ENCODE data around the gene STRBP. TPM values are rescaled to one million over a fixed set of nuclear protein-coding genes. Genes with fewer than 3 reads are reported as not detected.
"Not testable (repeated sequence)": the region's sequence is repeated elsewhere in the genome, so short reads cannot be mapped to it uniquely, and the experiment has no call there.

STRBP gene
- total RNA-seq, 1 donor from 2014 or later: 9.1 TPM

DNA sequence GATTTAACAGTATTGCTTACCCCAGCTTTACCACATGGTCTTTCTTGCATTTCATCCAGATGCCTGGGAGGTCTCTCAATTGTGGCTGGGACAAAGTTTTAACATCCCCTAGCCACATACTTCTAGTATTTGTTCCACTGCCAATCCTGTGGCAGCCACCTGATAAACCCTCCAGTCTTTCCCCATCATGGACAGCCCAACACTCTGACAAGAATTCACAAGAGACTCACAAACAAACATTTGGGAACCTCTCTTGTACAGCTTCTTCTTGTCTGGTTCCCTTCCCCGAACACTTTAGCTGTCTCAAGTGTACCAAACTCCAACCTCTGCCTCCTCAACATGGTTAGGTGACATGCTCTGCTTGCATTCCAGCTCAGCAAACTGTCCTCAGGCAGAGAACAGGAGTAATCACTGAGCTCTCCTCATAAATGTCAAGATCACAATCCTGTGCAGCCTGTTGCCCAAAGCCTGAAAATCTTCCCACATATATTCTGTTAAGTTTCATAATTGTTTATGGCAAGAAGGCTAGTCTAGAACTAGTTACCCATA lies 59.7 kb downstream of the STRBP start:
- intact Hi-C loops (cut with DNase I): no loop called here
- Histone ChIP-seq H3K4me3 (no peak overlapping the region), H3K36me3 (no peaks in the 10 kb centered on the region), H3K27ac (no peak overlapping the region), H3K4me1 (peaks cover 11% of the 10 kb centered on the region), H3K9me3 (no peaks in the 10 kb centered on the region), H3K27me3 (no peaks in the 10 kb centered on the region)
- TF ChIP-seq POLR2AphosphoS5 (IDR thresholded peaks at IDR 0.05; ENCODE audit: insufficient read depth in 1 of 2, low read depth in 1 of 2) (no peak), CTCF (IDR thresholded peaks at IDR 0.05) (no peak), POLR2A (IDR thresholded peaks at IDR 0.05) (no peak)
- DNase-seq (ENCODE audit: extremely low spot score in 2 of 2): no peak

GRCh38 chr9:123206065-123206464 lies 62.3 kb downstream of the STRBP start:
- TF ChIP-seq CTCF (IDR thresholded peaks at IDR 0.05): no peak
- no peak for TF ChIP-seq POLR2A (IDR thresholded peaks at IDR 0.05)
- no peak for TF ChIP-seq POLR2AphosphoS5 (IDR thresholded peaks at IDR 0.05; ENCODE audit: insufficient read depth in 1 of 2, low read depth in 1 of 2)
- Histone ChIP-seq H3K4me3 (no peak overlapping the region), H3K4me1 (peaks cover 11% of the 10 kb centered on the region), H3K27me3 (no peaks in the 10 kb centered on the region), H3K9me3 (no peaks in the 10 kb centered on the region), H3K36me3 (no peaks in the 10 kb centered on the region), H3K27ac (no peak overlapping the region)
- intact Hi-C loops (cut with DNase I): no loop called here
- DNase-seq (ENCODE audit: extremely low spot score in 2 of 2): no peak

GRCh38 chr9:123201083-123201482 lies 67.3 kb downstream of the STRBP start:
- Histone ChIP-seq H3K4me1 (no peaks in the 10 kb centered on the region), H3K36me3 (no peaks in the 10 kb centered on the region), H3K9me3 (no peaks in the 10 kb centered on the region), H3K4me3 (no peak overlapping the region), H3K27me3 (no peaks in the 10 kb centered on the region), H3K27ac (no peak overlapping the region)
- no peak for DNase-seq (ENCODE audit: extremely low spot score in 2 of 2)
- no peak for TF ChIP-seq CTCF (IDR thresholded peaks at IDR 0.05)
- TF ChIP-seq POLR2AphosphoS5 (IDR thresholded peaks at IDR 0.05; ENCODE audit: insufficient read depth in 1 of 2, low read depth in 1 of 2): no peak
- no peak for TF ChIP-seq POLR2A (IDR thresholded peaks at IDR 0.05)
- intact Hi-C loops (cut with DNase I): no loop called here

GRCh38 chr9:123200469-123200868 lies 67.9 kb downstream of the STRBP start:
- H3K27ac ChIP-seq; H3K4me3 ChIP-seq; intact Hi-C loops (cut with DNase I); H3K4me1 ChIP-seq; DNase-seq (ENCODE audit: extremely low spot score in 2 of 2); H3K27me3 ChIP-seq; H3K9me3 ChIP-seq; H3K36me3 ChIP-seq: not testable (repeated sequence)

DNA sequence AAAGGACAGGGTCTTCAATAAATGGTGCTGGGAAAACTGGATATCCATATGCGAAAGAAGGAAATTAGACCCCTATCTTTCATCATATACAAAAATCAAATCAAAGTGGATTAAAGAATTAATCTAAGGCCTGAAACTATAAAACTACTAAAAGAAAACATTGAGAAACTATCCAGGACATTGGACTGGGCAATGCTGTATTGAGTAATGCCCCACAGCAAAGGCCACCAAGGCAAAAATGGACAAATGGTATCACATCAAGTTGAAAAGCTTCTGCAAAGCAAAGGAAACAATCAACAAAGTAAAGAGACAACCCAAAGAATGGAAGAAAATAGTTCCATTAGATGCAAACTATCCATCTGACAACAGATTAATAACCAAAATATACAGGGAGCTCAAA lies 72.3 kb downstream of the STRBP start:
- Histone ChIP-seq H3K27me3 (no peaks in the 10 kb centered on the region), H3K4me3 (no peak overlapping the region), H3K9me3 (no peaks in the 10 kb centered on the region), H3K4me1 (no peaks in the 10 kb centered on the region), H3K36me3 (no peaks in the 10 kb centered on the region), H3K27ac (no peak overlapping the region)
- TF ChIP-seq POLR2AphosphoS5 (IDR thresholded peaks at IDR 0.05; ENCODE audit: insufficient read depth in 1 of 2, low read depth in 1 of 2) (no peak), POLR2A (IDR thresholded peaks at IDR 0.05) (no peak), CTCF (IDR thresholded peaks at IDR 0.05) (no peak)
- DNase-seq (ENCODE audit: extremely low spot score in 2 of 2): no peak
- intact Hi-C loops (cut with DNase I): no loop called here
